Natural killer cell treated with Interleukin-12 subunit alpha and Interleukin-12 subunit beta and Interleukin-15 and Interleukin-18, amount 100 ng/mL, for 72 hours (primary cell): ENCODE results near the gene ZNF738. TPM values are rescaled to one million over a fixed set of nuclear protein-coding genes. Genes with fewer than 3 reads are reported as not detected.

Experiments
- ATAC-seq, 2 donors: fragments of 150-1000 bp; cut with Tn5 transposase in 1 of 2; sonication (Bioruptor Pico), chemical (Tn5 transposase) in 1 of 2; 2 replicates each; pipeline ENCODE4 v1.10.0; 2021
- DNase-seq: peaks from one replicate; pipeline ENCODE4 v3.0.0; 2022; ENCODE audit warnings: low spot score
- H3K27ac Mint-ChIP-seq, 2 donors: 1 replicate in 1 of 2; 2 replicates in 1 of 2; pipeline ENCODE4 v1.8.0; 2022; ENCODE audit warnings: mixed read lengths in 2 of 2, mild to moderate bottlenecking in 1 of 2, moderate library complexity in 1 of 2
- H3K27me3 Mint-ChIP-seq, 2 donors: 1 replicate in 1 of 2; 2 replicates in 1 of 2; pipeline ENCODE4 v1.8.0; 2022; ENCODE audit warnings: mixed read lengths in 2 of 2
- H3K36me3 Mint-ChIP-seq: one replicate; pipeline ENCODE4 v1.8.0; 2022; ENCODE audit warnings: mixed read lengths
- H3K4me1 Mint-ChIP-seq, 2 donors: 1 replicate in 1 of 2; 2 replicates in 1 of 2; pipeline ENCODE4 v1.8.0; 2022; ENCODE audit warnings: low read depth in 2 of 2, mixed read lengths in 2 of 2, mild to moderate bottlenecking in 1 of 2
- H3K4me3 Mint-ChIP-seq: one replicate; pipeline ENCODE4 v1.8.0; 2022; ENCODE audit warnings: mixed read lengths
- H3K9me3 Mint-ChIP-seq: 2 replicates; pipeline ENCODE4 v1.8.0; 2022; ENCODE audit warnings: mixed read lengths
- total RNA-seq, 2 donors: library from RNA; stranded (reverse); gene quantifications; one replicate each; pipeline ENCODE4 v1.2.3, GENCODE V29; 2022

Gene ZNF738
- total RNA-seq, 2 donors from 2014 or later: 9.7 to 17.2 TPM

- Mint-ChIP-seq H3K27me3 (no peaks in the 10 kb centered on the region), H3K27ac (no peak overlapping the region), H3K4me3 (no peak overlapping the region), H3K4me1 (peaks cover 7 to 8% of the 10 kb centered on the region in 2 donors), H3K36me3 (peaks cover 27% of the 10 kb centered on the region), H3K9me3 (no peaks in the 10 kb centered on the region)
- ATAC-seq: no peak
- DNase-seq: no peak
These were observed 3.5 kb downstream of the ZNF738 start for GRCh38 chr19:21362291-21362690.

DNA sequence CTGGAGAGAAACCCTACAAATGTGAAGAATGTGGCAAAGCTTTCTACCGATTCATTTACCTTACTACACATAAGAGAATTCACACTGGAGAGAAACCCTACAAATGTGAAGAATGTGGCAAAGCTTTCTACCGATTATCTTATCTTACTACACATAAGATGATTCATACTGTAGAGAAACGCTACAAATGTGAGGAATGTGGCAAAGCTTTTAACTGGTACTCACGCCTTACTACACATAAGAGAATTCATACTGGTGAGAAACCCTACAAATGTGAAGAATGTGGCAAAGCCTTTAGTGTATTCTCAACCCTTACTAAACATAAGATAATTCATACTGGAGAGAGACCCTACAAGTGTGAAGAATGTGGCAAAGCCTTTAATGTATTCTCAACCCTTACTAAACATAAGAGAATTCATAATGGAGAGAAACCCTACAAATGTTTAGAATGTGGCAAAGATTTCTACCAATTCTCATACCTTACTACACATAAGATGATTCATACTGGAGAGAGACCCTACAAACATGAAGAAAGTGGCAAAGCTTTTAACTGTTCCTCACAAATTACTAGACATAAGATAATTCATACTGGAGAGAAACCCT is 25.3 kb downstream of the ZNF738 start:
- DNase-seq: no peak
- peaks cover 19% of the 10 kb centered on the region for H3K9me3 Mint-ChIP-seq
- H3K36me3 Mint-ChIP-seq: peaks cover 68% of the 10 kb centered on the region

DNA sequence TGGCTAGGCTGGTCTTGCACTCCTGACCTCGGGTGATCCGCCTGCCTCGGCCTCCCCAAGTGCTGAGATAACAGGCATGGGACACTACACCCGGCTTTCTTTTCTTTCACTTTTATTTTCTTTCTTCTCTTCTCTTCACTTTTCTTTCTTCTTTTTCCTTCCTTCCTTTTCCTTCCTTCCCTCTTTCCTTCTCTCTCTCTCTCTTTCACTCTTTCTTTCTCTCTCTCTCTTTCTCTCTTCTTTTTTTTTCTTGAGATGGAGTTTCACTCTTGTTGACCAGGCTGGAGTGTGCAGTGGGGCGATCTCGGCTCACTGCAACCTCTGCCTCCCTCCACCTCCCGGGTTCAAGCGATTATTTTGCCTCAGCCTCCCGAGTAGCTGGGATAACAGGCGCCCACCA is 37.3 kb downstream of the ZNF738 start:
- H3K4me1 Mint-ChIP-seq: peaks cover 19% of the 10 kb centered on the region in 2 donors
- peak overlapping the region in 1 of 2 donors; percentile 91 for H3K27ac Mint-ChIP-seq
- DNase-seq (no peak), ATAC-seq (no peak)
- peaks cover 23% of the 10 kb centered on the region for H3K36me3 Mint-ChIP-seq
- peaks cover 0 to 5% of the 10 kb centered on the region in 2 donors for H3K27me3 Mint-ChIP-seq
- no peak overlapping the region for H3K4me3 Mint-ChIP-seq
- H3K9me3 Mint-ChIP-seq: peaks cover 10% of the 10 kb centered on the region

More for the DNA sequence above, 25.3 kb downstream of the ZNF738 start:
- no peak for ATAC-seq
- H3K4me1 Mint-ChIP-seq: no peaks in the 10 kb centered on the region
- H3K27ac Mint-ChIP-seq: no peak overlapping the region
- no peak overlapping the region for H3K4me3 Mint-ChIP-seq
- no peaks in the 10 kb centered on the region for H3K27me3 Mint-ChIP-seq

- peaks cover 23% of the 10 kb centered on the region for H3K36me3 Mint-ChIP-seq
- peak within 1 kb of the TSS; percentile 91 for H3K4me3 Mint-ChIP-seq
- H3K27ac Mint-ChIP-seq: peak within 1 kb of the TSS; percentile 76 to 91
- H3K27me3 Mint-ChIP-seq: peaks cover 0 to 5% of the 10 kb centered on the region in 2 donors
- ATAC-seq (peak; percentile 100), DNase-seq (peak; percentile 91)
- peaks cover 7% of the 10 kb centered on the region for H3K9me3 Mint-ChIP-seq
- H3K4me1 Mint-ChIP-seq: peaks cover 19% of the 10 kb centered on the region in 2 donors
These were observed 38.2 kb downstream of the ZNF738 start, which contains the start of gene ZNF493 for GRCh38 chr19:21396893-21397572. Gene ZNF493, plus strand, starts transcription at chr19:21397133. Its CDS starts 105 bp downstream, at chr19:21397238.

GRCh38 chr19:21398851-21399250 is 40.1 kb downstream of the ZNF738 start:
- Mint-ChIP-seq H3K36me3 (peaks cover 28% of the 10 kb centered on the region), H3K27ac (no peak overlapping the region)

GRCh38 chr19:21402303-21402985 is 43.6 kb downstream of the ZNF738 start:
- Mint-ChIP-seq H3K36me3 (peaks cover 17% of the 10 kb centered on the region), H3K4me1 (peaks cover 24 to 32% of the 10 kb centered on the region in 2 donors), H3K27ac (no peak overlapping the region), H3K27me3 (no peaks in the 10 kb centered on the region), H3K4me3 (no peak overlapping the region), H3K9me3 (no peaks in the 10 kb centered on the region)
- DNase-seq (no peak), ATAC-seq (no peak)

More at GRCh38 chr19:21398851-21399250, 40.1 kb downstream of the ZNF738 start:
- no peaks in the 10 kb centered on the region for H3K27me3 Mint-ChIP-seq
- H3K9me3 Mint-ChIP-seq: peaks cover 3% of the 10 kb centered on the region
- DNase-seq (no peak), ATAC-seq (no peak)
- peaks cover 31 to 35% of the 10 kb centered on the region in 2 donors for H3K4me1 Mint-ChIP-seq
- no peak overlapping the region for H3K4me3 Mint-ChIP-seq

GRCh38 chr19:21410166-21410565 is 51.4 kb downstream of the ZNF738 start:
- peaks cover 47% of the 10 kb centered on the region for H3K36me3 Mint-ChIP-seq
- no peaks in the 10 kb centered on the region for H3K27me3 Mint-ChIP-seq
- no peak overlapping the region for H3K4me3 Mint-ChIP-seq
- no peak overlapping the region for H3K27ac Mint-ChIP-seq
- no peak for ATAC-seq
- no peaks in the 10 kb centered on the region for H3K9me3 Mint-ChIP-seq
- no peak for DNase-seq
- peaks cover 0 to 5% of the 10 kb centered on the region in 2 donors for H3K4me1 Mint-ChIP-seq

DNA sequence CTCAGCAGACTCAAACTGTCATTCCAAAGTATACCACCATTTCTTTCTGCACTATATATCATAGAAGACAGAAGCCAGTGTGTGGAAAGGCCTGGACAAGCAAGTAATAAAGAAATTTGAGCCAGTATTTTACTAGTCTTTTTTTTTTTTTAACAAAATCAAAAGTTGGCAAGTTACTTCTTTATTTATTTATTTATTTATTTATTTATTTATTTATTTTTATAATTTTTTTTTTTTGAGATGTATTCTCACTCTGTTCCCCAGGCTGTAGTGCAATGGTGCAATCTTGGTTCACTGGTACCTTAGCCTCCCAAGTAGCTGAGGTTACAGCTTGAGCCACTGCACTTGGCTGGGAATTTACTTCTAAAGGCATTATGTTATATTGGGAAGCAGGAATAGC is 63.4 kb downstream of the ZNF738 start:
- Mint-ChIP-seq H3K27ac (no peak overlapping the region), H3K4me3 (no peak overlapping the region), H3K4me1 (no peaks in the 10 kb centered on the region), H3K9me3 (peaks cover 34% of the 10 kb centered on the region), H3K36me3 (peaks cover 76% of the 10 kb centered on the region), H3K27me3 (no peaks in the 10 kb centered on the region)
- ATAC-seq (no peak), DNase-seq (no peak)

GRCh38 chr19:21423057-21424041 is 64.5 kb downstream of the ZNF738 start:
- no peak for DNase-seq
- no peak overlapping the region for H3K4me3 Mint-ChIP-seq
- ATAC-seq: no peak
- no peaks in the 10 kb centered on the region for H3K27me3 Mint-ChIP-seq
- H3K9me3 Mint-ChIP-seq: peaks cover 29% of the 10 kb centered on the region
- no peak overlapping the region for H3K27ac Mint-ChIP-seq
- H3K4me1 Mint-ChIP-seq: no peaks in the 10 kb centered on the region
- H3K36me3 Mint-ChIP-seq: peaks cover 65% of the 10 kb centered on the region

Other genes starting within 250 kb of the ZNF738 start
- 10 to 100 TPM; 22.2 to 33.6 TPM for gene ZNF431, start 217.0 kb upstream of the ZNF738 start, total RNA-seq
- gene ZNF708, start 29.6 kb upstream of the ZNF738 start, total RNA-seq: 10 to 100 TPM; 15.7 to 19.6 TPM
- 10 to 100 TPM; 19.4 to 22.6 TPM for gene ZNF493, start 38.1 kb downstream of the ZNF738 start, total RNA-seq
- gene ZNF429, start 146.6 kb downstream of the ZNF738 start, total RNA-seq: 10 to 100 TPM; 10.9 to 11.0 TPM